Myocyte (in vitro differentiated cells): Measurements from ENCODE around the gene MTMR12. TPM values are rescaled to one million over a fixed set of nuclear protein-coding genes. Genes with fewer than 3 reads are reported as not detected.
A peak's percentile ranks its signal among the peaks of the same experiment; 100 is the strongest.

Source experiments
- DNase-seq: peaks from one replicate; pipeline ENCODE4 v3.0.0-alpha.2; 2012; ENCODE audit warnings: low read depth
- total RNA-seq: library from RNA; depleted of rRNA; stranded (reverse); fragments of >200 nt; gene quantifications from 2 replicates; pipeline ENCODE4 v1.2.3, GENCODE V29; 2014

MTMR12 gene
- total RNA-seq, 1 donor from 2014 or later: 21.8 TPM

DNA sequence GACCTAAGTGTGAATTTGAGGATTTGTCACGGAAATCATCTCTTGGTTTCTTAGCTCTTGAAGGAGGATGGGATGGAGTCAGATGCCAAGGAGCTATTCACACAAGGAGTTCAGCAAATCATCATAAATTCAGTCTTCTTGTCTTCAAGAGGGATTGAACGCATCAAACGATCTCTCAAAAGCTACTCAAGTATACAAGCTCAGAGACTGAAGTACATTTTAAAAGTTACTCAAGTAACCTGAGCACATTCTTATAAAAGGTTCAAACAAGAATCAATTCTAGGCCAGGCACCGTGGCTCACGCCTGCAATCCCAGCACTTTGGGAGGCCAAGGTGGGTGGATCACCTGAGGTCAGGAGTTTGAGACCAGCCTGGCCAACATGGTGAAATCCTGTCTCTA is 117.5 kb downstream of the MTMR12 start:
- DNase-seq: no peak

DNA sequence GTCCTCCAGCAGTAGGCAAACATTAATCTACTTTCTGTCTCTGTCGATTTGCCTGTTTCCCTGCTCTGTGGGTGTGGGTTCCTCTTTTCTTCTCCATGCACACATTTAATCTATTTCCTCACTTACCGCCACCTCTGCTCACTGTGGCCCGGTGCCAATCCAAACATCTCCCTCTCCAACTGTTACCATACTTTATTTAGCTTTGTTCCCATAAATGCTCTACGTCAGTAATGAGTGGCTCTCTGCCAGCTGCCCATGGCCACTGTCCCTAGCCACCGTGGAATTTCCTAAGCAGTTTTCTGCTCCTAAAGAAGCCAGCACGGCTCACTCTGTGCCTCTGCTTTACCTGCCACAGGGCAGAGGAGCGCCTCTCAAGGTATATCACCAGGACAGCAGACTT is 119.1 kb downstream of the MTMR12 start:
- peak; percentile 86 for DNase-seq

DNA sequence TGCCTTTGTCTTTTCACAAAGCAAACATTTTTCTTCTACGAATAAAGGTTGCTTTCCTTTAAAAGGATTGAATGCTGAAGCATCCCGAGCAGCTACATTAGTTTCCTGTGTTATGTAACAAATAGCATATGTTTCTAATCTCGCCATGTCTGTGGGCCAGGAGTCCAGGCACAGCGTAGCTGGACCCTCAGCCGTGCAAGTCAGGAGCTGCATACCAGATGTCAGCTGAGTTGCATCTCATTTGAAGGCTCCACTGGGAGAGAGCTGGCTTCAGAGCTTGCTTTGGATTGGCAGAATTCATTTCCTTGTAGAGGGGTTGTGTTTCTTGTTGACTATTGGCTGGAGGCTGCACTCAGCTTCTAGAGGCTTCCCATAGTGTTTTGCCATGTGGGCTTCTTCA is 122.6 kb downstream of the MTMR12 start:
- no peak for DNase-seq

DNA sequence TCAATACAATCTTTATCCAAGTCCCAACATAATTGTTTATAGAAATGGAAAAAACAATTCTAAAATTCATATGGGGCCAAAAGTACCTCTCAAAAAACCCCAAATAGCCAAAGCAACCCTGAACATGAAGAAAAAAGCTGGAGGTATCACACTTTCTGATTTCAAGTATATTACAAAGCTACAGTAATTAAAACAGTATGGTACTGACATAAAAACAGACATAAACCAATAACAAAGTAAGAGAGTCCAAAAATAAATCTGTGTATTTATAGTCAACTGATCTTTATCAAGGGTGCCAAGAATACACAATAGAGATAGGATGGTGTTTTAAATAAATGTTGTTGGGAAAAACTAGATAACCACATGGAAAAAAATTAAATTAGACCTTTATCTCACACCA is 125.1 kb downstream of the MTMR12 start:
- DNase-seq: no peak

DNA sequence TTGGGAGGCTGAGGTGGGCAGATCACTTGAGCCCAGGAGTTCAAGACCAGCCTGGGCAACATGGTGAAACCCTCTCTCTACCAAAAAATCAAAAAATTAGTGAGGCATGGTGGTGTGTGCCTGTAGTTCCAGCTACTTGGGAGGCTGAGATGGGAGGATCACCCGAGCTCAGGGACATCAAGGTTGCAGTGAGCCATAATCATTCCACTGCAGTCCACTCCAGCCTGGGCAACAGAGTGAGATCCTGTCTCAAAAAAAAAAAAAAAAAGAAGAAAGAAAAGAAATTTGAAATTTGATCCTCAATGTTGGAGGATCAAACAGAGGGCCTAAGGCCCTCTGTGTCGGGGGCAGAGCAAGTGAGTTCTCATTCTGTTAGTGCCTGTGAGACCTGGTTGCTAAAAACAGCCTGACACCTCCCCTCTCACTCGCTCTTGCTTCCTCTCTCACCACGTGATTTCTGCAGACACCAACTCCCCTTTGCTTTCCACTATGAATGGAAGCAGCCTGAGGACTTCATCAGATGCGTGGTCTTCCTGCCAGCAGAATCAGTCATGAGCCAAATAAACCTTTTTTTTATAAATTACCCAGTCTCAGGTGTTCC is 130.2 kb downstream of the MTMR12 start:
- DNase-seq: no peak

Other genes starting within 250 kb of the MTMR12 start
- 48.0 and 53.8 TPM in 2 replicates for gene GOLPH3, start 138.6 kb downstream of the MTMR12 start, total RNA-seq
- 90.0 and 108 TPM in 2 replicates for gene ZFR, start 131.8 kb upstream of the MTMR12 start, total RNA-seq